Right forelimb (tissue), 1 donor: Measurements from ENCODE around the gene MUC13.

ENCODE experiments used
- DNase-seq: peaks from one replicate; pipeline ENCODE4 v3.0.0-alpha.2; 2018

MUC13 gene

DNA sequence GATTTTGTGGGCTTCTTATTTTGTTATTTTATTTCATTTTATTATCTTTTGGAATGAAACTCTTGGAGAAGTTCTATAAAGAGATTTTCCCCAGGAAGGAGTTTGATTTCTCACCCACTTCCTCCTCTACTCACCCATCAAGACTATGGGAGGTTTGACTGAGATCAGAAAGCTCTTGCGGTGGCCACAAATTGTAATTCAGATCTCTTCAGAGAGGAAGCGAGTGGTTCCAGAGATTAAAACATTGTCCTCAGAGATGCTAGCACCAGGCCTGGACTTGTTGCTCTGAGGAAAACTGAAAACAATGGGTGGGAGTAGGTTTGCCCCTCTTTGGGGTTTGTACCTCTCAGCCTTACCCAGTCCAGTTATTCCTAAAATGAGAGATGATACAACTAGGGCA lies 8.1 kb upstream of the MUC13 start:
- DNase-seq = no peak

DNA sequence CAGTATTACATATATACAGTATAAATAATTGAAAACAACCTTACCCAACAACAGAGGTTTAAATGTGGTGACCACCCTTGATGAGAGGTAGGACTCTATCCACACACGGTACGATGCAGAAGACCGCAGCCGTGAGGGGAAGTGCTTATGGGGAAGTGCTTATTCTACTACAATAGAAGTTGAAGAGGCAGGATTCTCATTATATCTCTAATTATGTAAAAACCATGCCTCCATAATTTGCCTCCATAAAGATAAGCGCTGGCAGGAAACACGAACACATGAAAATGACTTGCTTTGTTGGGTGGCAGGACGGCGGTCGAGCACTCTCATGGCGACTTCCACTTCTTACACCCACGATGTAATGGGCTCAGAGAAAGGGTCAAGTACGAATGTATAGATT lies 7.2 kb upstream of the MUC13 start:
- no peak for DNase-seq

GRCh38 chr3:124939661-124940060 lies 5.1 kb upstream of the MUC13 start:
- no peak for DNase-seq

DNA sequence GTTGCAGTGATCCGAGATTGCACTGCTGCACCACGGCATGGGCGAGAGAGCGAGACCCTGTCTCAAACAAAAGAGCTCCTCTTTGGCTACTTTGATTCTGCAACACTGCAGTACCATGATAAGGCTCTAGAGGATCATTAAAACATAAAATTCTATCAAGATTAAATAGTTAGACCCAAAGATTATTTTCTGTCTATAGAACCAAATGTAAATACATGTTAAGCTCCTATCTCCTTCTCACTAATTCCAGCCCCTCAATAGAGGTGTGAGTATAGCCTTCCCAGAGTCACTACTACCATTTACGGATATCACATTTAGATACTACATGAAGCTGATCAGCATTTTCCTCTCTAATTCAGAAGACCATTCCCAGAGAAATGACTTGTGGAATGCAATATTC lies 4.3 kb upstream of the MUC13 start:
- no peak for DNase-seq

DNA sequence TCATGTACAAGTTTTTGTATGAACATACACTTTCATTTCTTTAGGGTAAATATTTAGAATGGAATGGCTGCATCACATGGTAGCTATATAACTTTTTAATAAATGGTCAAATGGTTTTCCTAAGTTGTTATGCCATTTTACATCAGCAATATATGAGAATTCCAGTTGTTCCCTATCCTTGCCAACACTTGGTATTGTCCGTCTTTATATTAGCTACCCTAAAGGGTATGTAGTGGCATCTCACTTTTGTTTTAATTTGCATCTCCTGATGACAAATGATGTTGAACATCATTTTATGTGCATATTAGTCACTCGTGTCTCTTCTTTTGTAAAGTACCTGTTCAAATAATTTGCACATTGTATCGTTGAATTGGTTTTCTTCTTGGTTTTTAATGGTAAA lies 2.5 kb upstream of the MUC13 start:
- DNase-seq = no peak

GRCh38 chr3:124935794-124936542 lies 1.4 kb upstream of the MUC13 start:
- no peak for DNase-seq

DNA sequence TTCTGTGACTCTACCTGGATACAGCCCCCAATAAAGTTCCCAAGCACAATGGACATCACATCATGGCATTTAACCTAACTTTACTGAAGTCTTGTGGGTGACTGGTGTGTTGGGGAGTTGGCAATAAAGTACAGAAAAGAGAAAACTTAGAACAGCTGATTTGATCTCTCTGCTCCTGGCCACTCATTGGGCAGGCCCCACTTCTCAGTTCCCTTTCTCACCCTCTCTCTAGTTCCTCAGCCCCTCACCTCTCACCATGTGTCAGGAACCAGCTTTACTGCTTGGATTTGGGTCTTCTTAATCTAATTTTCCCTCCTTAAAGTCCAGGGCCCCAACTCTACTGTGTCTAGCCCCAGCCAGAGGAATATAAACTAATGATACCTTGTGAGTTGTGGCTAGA lies 713 bp upstream of the MUC13 start:
- no peak for DNase-seq

DNA sequence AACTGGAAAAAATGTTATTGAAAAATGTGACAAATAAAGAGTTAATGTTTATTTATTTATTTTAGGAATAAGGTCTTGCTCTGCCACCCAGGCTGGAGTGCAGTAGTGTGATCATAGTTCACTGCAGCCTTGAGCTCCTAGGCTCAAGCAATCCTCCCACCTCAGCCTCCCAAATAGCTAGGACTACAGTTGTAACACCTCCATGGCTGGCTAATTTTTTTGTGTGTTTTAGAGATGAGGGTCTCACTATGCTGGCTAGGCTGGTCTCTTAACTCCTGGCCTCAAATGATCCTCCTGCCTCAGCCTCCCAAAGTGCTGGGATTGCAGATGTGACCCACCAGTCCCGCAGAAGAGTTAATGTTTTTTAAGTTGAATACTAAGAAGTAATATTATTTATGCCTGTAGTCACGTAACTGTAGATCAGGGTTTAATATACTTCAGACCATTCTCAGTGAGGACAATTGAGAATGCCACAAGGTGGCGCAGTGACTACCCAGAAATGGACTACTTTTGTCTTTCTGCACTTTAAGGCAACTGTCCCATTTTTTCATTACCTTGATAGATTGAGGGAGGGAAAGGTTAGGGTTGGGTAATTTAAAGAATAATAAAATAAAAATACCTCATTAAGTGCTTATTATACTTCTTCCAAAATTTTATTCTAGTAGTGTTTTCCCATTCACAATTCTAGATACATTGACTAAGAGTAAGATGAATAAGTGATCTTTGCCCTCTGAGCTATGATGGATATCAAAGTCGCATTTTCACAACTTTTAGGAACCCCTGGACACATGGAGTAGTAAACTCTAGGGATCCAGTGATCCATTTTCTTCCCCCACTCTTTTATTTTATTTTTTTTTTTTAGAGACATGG lies 6.0 kb downstream of the MUC13 start:
- peak; percentile 55 for DNase-seq

- no peak for DNase-seq
Measured at GRCh38 chr3:124927574-124928045, 6.9 kb downstream of the MUC13 start.

GRCh38 chr3:124926426-124927101 lies 8.0 kb downstream of the MUC13 start:
- no peak for DNase-seq

DNA sequence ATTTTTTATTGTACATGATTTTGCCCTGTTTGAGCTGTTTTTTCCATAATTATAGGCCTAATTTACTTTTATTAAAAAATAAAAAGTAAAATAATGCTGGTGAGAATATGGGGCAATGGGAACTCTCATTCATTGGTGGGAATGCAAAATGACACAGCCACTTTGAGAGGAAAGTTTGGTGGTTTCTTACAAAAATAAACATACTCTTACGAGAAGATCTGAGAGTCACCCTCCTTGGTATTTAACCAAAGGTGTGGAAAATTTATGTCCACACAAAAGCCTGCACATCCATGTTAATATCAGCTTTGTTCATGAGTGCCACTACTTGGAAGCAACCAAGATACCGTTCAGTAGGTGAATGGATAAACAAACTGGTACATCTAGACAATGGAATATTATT lies 9.8 kb downstream of the MUC13 start:
- DNase-seq = no peak

DNA sequence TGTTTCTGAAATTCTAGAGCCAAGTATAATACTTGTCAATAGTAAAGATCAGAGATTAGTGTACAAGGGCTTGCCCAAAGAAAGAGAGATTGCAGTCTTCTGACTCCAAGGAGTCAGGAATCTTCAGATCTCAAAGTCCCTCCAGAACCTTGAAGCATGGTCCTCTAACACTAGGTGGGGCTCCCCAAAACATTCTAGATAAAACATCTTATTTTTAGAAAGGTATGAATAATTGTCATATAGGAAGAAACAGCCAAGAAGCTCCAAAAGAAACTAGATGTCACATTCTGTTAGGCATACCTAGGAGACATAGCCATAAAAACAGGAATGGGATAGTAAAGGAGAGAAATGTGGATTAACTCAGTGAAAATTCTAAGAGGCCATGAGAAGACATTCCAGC lies 10.7 kb downstream of the MUC13 start:
- no peak for DNase-seq

GRCh38 chr3:124920718-124921117 lies 13.8 kb downstream of the MUC13 start:
- no peak for DNase-seq

- DNase-seq = no peak
Measured at GRCh38 chr3:124919756-124920155, 14.8 kb downstream of the MUC13 start.

DNA sequence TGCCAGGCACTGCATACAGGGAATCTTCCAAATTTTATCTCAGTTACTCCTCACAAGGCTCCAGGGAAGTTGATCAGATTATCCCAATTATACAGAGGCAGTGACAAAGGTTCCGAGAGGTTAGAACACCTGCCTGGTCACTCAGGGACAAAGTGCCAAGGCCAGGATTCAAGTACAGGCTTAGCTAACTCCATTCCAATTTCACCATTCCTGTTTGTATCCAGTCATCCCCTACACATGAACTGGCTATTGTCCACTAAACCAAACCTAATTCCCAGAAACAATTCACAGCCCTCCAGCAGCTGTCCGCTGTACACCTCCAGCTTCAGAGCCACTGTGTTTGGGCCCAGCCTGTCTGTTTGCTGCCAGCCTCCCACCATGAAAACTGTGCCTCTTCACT lies 16.0 kb downstream of the MUC13 start:
- DNase-seq = no peak

- no peak for DNase-seq
Measured at GRCh38 chr3:124916837-124917409, 17.6 kb downstream of the MUC13 start.

GRCh38 chr3:124915254-124915653 lies 19.3 kb downstream of the MUC13 start:
- DNase-seq = no peak

DNA sequence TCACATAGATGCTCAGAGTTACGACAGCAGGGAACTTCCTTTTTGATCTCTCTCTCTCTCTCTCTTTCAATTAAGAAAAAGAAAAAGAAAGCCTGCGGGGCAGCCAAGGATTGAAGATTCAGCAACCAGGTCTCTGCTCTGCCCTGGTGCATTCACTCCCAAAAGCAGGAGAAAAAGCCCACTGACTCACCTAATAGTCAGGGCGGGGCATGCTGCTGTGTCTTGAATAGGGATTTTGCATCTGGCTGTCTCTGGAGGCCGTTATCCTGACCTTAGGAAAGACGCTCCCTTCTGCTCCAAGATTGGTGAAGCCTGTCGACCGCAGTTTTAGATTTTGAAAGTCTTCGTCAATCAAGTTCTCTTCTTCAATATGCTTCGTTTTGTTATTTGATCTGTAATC lies 26.6 kb downstream of the MUC13 start:
- DNase-seq = no peak

GRCh38 chr3:124904835-124905492 lies 29.6 kb downstream of the MUC13 start:
- DNase-seq = no peak

DNA sequence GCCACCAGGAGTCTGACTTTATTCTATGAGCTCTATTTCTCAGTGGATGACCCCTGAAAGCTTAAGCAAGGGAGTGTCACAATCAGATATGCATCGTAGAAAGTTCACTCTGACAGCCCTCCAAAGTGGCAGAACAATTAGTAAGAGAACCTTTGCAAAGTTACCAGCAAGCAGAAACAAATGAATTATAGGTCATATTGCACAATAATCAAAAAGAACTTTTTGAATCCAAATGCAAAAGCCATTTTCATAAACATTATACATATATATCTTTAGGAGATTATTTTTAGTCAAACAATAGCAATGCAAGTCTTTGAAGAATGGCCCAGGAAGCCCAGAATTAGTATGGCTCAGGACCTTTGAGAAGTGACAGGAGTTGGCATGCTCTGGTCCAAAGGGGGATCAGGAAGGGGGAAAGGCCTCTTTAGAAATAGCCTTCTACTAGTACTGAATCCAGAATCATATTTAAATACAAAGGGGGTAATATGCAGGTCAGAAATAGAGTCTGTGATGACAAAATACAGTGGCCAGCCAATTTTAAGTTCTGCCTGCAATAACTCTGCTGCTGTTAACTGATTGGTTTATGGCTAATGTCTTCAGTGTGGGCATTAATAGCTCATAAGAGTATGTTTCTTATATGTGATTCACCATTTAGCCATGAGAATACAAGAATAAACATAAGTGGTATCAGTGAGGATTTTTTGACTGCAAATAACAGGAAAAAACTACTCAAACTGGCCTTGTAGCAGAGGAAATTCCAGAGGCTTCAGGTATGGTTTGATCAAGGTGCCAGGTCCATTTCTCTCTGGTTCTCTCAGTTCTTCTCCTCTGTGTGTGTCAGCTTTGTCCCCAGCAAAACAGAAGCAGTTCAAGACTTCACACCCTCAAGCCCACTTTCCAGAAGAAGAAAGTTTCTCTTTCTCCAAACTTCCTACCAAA lies 30.4 kb downstream of the MUC13 start:
- no peak for DNase-seq

- DNase-seq = no peak
Measured at GRCh38 chr3:124896824-124897526, 37.6 kb downstream of the MUC13 start.
